Omental fat pad (tissue), 4 donors: Measurements from ENCODE around the gene SLC8A1. TPM values are rescaled to one million over a fixed set of nuclear protein-coding genes. Genes with fewer than 3 reads are reported as not detected.

Source experiments
- ATAC-seq: fragments of 150-250 bp; one replicate; pipeline ENCODE4 v1.9.1; 2016; ENCODE audit warnings: mild to moderate bottlenecking, moderate library complexity; ENCODE audit not compliant: low FRiP score
- DNase-seq: peaks from one replicate; pipeline ENCODE4 v3.0.0-alpha.2; 2019; ENCODE audit warnings: low spot score
- total RNA-seq, 4 donors: library from RNA; depleted of rRNA; stranded (reverse); fragments of >200 nt; gene quantifications; one replicate each; pipeline ENCODE4 v1.1.0, GENCODE V29; 2016
- TF ChIP-seq, protein P1 (sequence below), 3 donors: fragments of 450-650 bp; IDR thresholded peaks; one replicate each; pipeline ENCODE4 v1.5.1; 2016 to 2017; ENCODE audit warnings: antibody characterized with exemption in 3 of 3, mild to moderate bottlenecking in 3 of 3, moderate library complexity in 2 of 3

The SLC8A1 gene
- total RNA-seq, 4 donors from 2014 or later, result 17.5 to 47.0 (median 30.0) TPM

DNA sequence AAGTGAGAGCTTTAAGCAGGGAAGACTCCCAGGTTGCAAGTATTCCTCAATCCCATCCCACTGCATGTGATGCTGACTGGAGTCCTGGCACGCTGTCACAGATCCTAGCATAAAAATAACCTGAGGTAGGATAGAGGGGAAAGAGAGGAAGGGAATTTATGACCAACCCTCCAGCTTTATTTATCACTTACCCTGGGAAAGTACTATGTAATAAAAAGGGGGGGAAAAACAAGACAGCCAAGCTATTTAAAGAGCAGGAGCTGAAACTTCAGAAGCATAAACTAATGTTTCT is 122.2 kb downstream of the SLC8A1 start:
- TF ChIP-seq, protein P1, sequence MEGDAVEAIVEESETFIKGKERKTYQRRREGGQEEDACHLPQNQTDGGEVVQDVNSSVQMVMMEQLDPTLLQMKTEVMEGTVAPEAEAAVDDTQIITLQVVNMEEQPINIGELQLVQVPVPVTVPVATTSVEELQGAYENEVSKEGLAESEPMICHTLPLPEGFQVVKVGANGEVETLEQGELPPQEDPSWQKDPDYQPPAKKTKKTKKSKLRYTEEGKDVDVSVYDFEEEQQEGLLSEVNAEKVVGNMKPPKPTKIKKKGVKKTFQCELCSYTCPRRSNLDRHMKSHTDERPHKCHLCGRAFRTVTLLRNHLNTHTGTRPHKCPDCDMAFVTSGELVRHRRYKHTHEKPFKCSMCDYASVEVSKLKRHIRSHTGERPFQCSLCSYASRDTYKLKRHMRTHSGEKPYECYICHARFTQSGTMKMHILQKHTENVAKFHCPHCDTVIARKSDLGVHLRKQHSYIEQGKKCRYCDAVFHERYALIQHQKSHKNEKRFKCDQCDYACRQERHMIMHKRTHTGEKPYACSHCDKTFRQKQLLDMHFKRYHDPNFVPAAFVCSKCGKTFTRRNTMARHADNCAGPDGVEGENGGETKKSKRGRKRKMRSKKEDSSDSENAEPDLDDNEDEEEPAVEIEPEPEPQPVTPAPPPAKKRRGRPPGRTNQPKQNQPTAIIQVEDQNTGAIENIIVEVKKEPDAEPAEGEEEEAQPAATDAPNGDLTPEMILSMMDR (IDR thresholded peaks at IDR 0.05), result no peak
- DNase-seq (no peak), ATAC-seq (no peak)

DNA sequence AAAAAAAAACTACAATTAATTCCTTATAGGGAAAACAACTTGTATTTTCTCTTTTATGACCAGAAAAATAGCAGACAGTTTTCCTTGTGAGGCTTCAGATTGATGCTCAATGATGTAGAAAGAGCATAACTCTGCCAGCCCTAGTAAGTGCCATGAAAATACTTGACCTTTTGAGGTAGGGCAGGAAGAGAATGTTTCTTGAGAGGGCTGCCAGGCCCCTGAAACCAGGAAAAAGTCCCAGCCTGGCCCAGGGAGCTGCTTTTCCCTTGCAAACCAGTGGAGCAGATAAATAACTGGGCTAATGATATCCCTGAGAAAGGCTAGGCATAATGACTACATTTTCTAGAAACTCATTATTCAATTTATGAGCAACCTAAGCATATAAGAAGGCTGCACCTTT is 126.8 kb downstream of the SLC8A1 start:
- TF ChIP-seq, protein P1 (IDR thresholded peaks at IDR 0.05), result no peak
- ATAC-seq, result no peak
- DNase-seq, result no peak

DNA sequence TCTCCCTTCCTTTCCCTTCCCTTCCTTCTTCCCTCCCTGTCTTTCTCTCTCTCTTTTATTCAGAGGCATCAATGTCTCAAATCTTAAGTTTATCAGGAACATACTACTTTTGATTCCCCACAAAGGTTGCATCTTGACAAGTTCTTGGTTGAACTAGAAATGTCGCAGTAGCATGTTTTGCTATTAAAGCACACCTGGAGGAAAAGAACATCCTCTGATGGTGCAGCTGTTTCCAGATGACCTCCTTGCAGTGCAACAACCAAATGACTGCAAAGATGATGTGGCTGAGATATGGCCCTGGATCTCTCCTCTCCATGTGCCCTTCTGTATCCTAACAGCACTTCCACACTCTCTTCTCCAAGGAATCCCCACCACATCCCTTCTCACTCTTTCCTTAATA is 127.2 kb downstream of the SLC8A1 start:
- DNase-seq (no peak), ATAC-seq (no peak)
- TF ChIP-seq, protein P1 (IDR thresholded peaks at IDR 0.05), result no peak

DNA sequence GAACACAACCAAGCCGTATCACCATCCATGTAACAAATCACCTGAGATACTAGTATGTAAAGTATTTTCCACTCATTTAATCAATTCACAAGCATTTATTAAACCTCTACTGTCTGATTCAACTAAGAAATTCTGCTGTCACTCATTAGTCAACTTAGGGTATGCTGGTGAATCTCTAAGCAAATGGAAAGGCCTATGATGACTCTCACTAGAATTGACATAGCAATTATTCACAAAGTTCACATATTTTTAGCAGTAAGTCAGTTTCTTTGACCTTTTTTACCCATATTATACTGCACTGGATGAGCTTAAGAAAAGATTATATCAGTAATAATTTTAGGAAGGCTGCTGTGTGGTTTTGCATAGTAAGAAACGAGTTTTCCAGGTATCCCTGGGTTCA is 130.1 kb downstream of the SLC8A1 start:
- ATAC-seq (no peak), DNase-seq (no peak)
- TF ChIP-seq, protein P1 (IDR thresholded peaks at IDR 0.05), result no peak

DNA sequence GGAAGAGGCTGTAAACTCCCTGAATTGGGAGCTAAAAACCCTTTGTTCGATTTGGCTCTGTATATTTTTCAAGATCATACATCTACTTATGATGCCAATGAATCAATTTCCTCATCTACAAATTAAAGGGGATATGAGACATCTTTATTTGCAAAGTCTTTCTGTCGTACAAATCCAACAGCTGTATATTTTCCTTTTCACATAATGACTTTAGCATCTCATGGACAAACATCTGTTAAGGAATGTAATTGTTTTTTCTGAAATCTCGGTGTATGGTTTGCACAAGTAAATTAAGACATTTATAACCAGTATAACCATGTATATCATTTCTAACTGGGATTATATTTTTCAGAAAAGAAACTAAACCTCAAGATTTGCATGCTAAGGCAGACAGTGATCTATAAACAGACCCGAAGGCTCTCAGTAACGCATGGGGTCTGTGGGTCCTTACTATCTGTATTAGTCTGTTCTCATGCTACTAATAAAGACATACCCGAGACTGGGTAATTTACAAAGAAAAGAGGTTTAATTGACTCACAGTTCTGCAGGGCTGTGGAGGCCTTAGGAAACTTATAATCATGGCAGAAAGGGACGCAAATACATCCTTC is 130.8 kb downstream of the SLC8A1 start:
- TF ChIP-seq, protein P1 (IDR thresholded peaks at IDR 0.05), result no peak
- ATAC-seq (no peak), DNase-seq (no peak)

DNA sequence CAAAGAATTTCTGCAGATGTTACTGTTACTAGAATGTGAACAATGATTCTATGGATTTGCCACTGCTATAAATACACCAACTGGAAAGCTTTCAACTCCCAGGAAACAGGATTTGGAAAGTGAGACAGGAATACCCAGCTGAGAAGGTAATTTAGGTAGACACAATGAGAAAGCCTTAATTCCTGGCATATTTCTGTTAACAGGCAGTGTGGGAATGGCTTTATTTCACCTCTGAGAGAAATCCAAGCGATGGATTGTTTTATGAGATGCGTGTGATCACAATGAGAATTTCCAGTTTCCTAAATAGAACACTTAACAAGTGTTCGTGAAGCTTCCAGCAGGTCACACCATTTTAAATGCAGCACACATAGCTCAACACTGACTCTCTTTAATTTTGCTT is 133.0 kb downstream of the SLC8A1 start:
- TF ChIP-seq, protein P1 (IDR thresholded peaks at IDR 0.05), result no peak
- DNase-seq, result no peak
- ATAC-seq, result no peak

DNA sequence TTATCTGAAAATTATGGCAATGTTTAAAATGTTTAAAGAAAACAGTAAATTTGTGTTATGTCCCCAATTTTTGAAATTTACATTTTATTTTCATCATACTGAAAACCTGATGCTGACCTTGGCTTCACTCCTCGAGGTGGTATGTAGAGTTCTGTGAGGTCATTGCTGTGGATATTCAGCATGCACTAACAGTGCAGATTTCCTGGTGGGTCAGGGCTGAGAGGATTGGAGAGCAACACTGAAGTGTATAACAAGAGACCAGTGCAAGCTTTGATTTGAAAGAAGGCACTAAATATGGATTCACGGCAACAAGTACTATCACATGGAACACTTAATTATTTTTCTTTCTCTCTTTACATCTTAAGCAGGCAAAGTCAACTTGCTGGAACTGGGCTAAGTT is 134.1 kb downstream of the SLC8A1 start:
- DNase-seq, result no peak
- TF ChIP-seq, protein P1 (IDR thresholded peaks at IDR 0.05), result no peak
- ATAC-seq, result peak; percentile 26
